ENCODE results near the gene WNT9A.

Gene WNT9A

DNA sequence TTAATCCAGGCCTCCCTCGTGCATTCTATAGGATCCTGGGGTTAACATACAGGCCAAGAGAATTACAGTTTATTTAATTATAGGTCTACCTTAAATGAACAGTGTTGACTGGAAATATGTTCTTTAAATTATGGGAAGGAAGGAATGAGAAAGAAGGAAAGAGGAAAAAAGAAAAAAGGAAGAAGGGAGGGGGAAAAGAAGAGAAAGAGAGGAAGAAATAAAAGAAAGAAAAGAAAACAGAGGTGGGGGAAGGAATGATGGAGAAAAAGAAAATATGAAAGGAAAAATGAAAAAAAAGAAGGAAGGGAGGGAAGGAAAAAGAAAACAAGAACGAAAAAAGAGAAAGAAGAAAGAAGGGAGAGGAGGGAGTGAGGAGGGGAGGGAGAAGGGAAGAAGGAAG is 38.5 kb downstream of the WNT9A start:
- no peak for DNase-seq

DNA sequence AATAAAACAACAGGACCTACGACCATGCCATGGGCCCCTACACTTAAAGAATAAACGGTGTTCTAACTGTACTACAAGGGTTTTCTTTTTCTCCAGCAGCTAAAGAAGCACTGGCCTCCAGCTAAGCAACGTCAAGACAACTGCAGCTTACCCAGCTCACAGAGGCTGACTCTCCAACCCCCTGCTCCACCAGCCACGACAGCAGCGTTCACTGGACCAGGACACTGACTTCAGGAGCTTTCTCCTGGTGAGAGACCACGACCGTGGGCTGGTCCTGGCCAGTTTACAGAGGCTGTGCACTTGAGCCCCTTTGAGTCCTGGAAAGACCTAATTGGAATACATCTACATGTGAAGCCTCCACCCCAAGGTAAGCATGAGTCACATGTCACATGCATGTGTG is 39.4 kb downstream of the WNT9A start:
- DNase-seq: no peak

DNA sequence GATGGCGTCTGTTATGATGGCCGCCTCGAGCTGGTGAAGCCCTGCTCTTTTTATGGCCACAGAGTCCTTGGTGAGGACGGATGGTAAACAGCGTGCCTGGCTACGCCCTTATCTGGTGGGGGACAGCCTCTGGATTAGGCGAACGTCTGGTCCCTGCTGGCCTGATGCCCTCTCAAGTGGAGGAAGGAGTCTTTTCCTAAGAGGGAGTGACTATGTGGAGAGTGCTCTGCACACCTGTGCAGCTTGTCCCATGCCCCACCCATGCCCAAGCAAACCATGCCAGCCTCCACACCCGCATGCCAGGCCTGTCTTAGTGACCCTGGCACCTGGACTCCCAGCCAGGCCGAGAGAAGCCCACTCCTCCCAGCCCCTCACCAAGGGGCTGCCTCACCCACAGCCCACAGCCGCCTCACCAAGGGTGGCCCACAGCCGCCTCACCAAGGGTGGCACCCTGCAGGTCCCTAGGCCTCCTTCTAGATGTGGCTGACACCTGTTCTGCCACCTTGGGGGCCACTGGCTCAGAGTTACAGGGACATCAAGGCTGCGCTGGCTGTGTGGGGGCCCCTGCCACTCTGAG is 40.2 kb downstream of the WNT9A start:
- no peak for DNase-seq

DNA sequence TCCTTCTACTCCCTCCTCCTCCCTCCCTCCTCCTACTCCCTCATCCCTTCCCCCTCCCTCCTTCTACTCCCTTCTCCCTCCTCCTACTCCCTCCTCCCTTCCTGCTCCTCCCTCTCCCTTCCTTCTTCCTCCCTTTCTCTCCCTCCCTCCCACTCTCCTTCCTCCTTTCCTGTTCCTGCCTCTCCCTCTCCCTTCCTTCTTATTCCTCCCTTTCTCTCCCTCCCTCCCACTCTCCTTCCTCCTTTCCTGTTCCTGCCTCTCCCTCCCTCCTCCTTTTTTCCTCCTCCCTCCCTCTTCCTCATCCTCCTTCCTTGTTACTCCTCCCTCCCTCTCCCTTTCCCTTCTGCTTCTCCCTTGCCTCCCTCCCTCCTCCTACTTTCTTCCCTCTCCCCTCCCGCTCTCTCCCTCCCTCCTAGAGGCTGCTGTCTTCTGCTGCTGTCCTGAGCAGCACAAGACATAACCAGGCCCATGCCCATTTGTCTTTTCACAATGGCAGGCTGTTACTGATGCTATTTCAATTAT is 41.1 kb downstream of the WNT9A start:
- no peak for DNase-seq

DNA sequence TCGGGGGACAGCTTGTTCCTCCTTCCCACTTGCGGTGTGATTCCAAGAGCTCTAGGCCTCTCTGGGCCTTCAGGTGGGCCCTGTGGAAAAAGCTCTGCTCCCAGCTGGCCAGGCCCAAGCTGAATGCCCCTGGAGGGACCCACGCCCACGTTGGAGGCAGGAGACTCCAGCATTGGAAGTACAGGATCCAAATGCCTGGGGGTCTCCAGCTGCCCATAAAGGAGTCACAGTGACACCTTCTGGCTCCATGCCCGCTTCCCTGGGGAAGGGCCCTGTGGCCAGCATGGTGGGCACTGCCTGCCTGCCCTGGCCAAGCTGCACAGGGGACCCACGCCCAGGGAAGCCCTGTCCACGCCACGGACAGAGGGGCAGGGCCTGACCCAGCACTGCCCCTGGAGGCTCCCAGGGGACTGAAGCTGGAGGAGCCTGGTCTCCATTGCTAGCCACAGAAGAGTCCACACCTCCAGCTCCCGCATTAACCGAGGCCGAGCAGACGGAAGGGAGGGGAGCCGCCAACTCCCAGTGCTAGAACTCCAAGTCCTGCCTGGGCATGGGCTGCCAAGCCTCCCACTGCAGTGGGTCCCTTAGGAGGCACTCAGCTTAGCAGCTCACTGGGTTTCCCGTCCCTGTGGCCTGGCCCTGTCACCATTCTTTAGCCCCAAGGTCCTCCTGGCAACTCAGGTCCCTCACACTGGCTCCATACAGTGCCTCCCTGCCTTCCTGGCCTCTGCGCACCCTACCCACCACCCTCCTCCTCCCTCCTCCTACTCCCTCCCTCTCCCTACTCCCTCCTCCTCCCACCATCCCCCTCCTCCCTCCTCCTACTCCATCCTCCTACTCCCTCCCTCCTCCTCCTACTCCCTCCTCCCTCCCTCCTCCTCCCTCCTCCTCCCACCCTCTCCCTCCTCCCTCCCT is 41.9 kb downstream of the WNT9A start:
- no peak for DNase-seq

DNA sequence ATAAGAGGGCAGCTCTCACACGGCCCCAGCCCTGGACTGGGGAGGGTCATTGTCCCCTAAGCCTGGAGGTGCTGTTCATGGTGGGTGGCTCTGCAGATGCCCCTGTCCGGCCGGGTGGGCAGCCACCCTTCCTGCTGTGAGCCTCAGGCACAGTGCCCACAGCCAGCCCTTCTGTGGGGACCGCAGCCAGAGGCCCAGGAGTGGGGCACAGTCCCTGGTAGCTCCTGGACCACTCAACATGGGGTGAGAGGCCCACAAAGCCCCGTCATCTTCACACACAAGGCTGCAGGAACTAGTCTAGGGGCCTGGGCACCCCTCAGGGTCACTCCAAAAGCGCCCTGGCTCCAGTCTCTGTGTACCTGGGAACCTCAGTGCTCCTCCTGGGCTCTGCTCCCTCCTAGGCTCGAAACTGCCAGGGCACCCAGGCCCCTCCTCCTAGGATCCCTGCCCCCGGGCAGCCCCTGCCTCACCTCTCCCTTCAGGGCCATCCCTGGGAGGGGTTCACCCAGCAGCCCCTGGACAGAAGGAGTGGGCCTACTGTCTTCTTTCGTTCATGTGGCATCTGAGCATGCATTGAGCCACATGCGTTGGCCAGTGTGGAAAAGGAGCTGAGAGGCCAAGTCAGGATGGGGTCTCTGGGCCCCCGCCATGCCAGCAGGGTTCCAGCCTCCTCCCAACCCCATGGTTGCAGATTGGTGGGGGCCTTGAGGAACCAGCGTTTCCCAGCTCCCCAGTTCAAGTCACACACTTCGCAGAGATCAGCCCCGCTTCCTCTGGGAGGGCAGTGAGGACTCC is 43.0 kb downstream of the WNT9A start:
- no peak for DNase-seq

DNA sequence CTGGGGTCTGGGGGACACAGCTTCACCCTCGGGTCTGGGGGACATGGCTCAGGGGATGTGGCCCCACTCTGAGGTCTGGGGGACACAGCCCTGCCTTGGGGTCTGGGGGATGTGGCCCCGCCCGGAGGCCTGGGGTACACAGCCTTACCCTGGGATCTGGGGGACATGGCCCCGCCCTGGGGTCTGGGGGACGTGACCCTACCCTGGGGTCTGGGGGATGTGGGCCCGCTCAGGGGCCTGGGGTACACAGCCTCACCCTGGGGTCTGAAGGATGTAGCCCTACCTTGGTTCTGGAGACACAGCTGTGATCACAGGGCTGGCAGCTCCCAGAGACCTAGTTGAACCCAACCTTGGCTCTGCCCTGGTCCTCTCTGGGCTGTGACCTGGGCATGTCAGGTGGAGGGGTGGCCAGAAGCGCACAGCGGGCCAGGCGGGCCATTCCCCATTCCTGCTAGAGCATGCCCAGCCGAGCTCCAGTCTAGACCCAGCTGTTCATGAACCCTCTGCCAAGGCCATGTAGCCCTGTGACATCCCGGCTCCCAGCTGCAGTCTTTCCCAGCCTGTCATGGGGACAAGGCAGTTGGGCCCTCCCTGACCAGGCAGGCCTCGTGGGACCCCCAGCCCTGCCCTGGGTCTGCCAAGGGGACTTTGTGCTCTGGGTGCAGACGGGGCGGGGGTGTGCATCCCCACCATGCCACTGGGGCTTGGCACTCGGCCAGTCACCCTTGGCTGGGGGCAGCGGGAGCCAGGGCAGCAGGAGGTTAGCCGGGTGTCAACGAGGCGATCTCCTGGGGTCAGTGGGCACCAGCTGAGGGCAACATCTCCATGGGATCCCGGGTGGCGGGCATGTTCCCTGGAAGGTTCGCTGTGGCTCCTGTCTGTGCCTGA is 43.9 kb downstream of the WNT9A start:
- no peak for DNase-seq

DNA sequence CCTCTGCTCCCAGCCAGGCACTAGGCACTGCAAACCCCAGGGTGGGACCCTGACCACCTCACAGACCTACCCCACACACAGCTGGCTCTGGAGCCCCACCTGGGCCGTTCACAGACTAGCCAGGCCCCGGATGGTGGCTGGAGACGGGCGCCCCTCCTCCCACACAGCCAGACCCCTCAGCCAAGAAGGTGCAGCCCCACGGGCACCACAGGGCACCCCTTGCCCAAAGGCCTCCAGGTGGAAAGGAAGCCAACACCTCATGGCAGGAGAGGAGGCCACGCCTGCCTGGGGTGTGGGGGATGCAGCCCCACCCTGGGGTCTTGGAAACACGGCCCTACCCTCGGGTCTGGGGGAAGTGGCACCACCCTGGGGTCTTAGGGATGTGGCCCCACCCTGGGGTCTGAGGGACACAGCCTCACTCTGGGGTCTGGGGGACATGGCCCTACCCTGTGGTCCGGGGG is 44.6 kb downstream of the WNT9A start:
- no peak for DNase-seq

DNA sequence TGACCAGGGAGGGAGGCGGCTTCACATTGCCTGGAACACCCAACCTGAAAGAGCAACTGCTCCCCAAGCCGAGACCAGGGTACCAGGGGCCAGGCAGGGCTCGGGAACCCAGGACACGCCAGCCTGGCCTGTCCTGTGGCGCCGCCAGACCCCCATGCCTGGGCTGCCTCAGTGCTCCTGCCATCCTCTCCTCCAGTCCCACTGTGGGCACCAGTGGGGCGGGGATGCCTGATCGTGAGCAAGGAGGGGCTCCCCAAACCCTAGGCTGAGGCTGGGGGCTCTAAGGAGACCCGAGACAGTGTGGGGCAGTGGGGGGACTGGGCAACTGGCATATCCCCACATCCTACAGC is 45.1 kb downstream of the WNT9A start:
- DNase-seq: no peak

DNA sequence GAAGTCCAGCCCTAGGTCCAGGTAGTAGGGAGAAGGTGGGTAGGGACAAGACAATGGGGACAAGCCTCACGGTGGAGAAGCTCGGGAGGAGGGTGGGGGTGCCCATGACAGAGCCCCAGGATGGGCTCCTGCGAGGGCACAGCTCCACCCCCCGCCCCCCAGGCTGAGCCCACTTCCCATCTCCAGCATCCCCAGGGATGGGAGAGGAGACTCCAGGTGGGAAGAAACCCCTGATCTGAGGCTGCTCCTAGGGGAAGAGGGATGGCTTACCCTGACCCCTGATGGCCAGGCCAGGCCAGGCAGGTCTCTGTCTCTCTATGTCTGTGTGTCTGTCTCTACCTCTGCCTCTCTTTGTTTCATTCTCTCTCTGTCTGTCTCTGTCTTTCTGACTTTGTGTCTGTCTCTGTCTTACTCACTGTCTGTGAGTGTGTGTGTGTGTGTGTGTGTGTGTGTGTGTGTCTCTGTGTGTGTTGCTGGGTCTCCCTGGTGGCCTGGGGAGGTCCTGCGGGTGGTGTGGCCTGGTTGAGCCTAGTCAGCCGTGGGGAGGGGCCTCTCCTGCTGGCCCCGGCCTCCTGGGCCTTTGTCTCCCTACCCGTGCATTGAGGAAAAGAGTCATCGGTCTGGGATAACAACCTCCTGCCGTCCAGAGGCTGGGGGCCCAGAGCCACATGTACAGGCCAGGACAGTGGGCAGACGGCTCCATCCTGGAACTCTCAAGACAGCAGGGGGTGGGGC is 45.7 kb downstream of the WNT9A start:
- DNase-seq: peak; percentile 68

DNA sequence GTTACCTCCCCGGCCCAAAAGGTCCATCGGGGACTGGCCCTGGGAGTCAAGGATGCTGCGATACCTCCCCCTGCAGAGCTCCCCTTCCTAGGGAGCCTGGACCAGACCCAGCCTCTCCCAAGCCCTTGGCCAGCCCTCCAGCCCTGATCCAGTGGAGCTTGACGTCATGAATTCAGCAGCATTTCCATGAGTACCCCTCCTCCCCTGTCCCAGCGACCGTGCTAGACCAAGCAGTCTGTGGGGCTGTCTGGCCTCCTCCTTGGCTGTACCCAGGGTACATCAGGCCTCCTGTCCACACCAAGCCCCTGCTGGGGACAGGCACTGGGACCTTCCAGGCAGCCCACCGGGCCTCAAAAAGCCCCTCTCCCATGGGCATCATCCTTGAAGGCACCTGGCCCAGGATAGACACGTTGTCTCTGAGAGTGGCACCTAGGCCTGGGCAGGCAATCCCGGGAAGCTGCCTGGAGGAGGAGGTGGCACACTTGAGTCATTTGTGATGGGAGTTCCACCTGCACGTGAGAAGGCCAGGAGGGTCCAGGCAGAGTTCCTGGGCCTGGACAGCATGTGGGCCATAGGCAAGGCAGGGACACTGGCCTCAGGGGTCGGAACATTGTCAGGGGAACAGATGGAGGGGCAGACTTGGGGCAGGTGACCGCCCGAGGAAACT is 46.4 kb downstream of the WNT9A start:
- DNase-seq: no peak

DNA sequence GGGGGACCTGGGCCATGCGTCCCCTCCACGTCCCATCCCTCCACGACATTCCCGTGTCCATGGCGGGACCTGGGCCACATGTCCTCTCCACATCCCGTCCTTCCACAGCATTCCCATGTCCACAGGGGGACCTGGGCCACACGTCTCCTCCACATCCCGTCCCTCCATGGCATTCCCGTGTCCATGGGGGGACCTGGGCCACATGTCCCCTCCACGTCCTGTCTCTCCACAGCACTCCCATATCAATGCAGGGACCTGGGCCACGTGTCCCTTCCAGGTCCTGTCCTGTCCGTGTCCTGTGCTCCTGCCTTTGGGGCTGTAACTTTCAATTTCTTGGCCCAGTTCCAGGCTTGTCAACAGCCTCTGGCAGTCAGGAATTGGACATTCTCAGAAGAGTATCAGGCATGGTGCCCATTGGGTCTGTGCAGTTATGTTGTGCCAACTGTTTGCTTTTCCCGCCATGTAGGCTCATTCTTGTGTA is 47.1 kb downstream of the WNT9A start:
- DNase-seq: no peak

DNA sequence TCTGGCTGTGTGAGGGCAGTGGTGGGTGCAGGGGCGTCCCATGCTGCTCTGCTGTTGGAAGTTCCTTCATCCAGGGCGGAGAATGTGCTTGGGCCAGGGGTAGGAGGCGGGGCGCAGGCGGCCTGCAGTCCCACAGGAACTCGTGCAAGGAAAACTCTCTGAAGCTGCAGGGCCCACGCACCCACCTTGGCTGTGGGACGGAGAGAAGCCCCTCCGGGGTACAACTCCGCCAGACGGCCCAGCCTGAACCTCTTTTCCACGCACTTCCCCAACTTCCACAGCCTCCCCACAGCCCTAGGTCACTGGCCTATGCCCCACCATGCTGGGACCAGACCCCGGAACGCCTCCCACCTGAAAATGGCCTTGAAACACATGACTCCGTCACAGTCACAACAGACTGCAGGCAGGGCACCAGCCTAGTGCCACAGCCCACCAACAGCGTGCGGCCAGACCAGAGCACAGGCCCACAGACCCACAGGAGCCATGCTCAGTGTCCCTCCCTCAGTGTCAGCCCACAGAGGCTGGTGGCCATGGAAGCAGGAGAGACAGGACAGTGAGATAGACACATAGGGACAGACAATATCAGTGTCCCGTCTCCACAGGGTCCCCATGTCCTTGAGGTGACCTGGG is 47.8 kb downstream of the WNT9A start:
- no peak for DNase-seq

DNA sequence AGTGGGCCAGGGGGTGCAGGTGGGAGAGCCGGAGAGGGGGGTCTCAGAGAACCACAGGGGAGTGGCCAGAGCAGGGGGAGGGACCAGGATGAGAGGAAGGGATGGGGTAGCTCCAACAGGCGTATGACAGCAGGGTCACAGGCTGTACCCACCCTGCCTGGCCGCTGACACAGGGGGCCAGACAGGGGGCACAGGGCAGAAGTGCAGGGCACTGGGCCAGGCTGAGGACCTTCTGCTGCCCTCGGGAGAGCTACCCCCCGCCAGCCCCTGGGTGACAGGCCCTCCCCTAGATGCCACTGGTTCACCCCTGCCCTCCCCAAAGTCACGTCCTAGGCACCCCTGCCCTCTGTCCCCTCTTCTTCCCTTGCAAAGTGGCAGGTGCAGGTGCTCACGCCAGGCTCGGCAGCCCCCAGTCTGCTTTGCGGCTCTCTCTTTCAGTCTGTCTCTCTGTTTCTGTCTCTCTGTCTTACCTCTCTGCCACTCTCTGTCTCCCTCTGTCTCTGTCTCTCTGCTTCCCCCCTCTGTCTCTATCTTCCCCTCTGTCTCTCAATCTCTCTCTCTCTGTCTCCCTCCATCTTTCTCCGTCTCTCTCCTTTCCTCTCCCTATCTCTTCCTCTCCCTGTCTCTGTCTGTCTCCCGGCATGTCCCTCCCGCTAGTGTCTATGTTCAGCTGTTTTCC is 48.5 kb downstream of the WNT9A start:
- DNase-seq: no peak

DNA sequence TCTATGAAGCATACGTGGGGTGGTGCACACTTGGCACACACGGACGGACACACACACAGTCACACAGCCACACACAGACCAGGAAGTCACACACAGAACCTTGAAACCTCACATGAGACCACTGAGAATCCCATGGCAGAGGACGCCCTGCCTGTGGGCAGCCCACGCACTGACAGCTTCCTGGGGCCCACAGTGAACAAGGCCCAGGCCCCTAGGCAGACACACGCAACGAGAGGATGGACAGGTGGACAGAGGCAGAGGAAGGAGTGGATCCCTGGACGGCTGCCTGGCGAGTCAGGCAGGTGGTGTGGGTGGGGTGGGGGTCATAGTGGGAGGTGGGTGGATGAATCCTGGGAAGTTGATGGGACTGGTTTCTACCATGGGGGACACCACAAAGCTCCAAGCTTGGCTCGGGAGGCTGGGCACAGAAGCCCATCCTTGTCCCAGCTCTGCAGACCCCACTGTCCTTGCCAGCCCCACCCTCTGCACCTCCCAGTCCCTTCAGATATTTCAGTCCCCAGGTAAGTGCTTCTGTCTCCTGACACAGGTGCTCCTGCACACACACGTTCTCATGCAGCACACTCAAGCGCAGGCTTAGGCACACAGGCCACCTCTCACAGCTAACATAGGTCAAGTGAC is 49.1 kb downstream of the WNT9A start:
- no peak for DNase-seq

DNA sequence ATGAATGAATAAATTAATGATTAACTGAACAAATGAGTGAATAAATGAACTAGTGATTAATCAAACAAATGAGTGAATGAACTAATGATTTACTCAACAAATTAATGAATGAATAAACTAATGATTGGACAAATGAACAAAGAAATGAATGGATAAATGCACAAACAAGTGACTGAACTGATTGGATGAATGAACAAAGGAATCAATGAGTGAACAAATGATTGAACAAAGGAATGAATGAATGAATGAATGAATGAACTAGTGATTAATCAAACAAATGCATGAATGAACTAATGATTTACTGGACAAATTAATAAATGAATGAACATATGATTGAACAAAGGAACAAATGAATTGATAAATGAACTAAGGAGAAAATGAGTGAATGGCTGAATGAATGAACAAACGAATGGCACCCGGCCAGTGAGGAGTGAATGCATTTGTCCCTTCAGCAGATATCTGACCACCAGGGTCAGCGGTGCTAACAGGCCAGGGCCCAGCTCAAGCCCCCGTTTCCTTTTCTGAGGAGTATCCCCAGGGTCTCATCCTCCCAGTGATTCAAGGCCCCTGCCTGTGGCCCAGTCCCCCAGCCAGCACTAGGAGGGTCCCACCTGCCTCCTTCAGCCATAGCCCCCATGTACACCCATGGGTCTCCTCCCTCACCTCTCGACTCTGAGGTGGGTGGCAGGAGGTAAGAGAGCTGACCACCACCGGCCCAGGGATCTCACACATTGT is 49.9 kb downstream of the WNT9A start:
- no peak for DNase-seq

DNA sequence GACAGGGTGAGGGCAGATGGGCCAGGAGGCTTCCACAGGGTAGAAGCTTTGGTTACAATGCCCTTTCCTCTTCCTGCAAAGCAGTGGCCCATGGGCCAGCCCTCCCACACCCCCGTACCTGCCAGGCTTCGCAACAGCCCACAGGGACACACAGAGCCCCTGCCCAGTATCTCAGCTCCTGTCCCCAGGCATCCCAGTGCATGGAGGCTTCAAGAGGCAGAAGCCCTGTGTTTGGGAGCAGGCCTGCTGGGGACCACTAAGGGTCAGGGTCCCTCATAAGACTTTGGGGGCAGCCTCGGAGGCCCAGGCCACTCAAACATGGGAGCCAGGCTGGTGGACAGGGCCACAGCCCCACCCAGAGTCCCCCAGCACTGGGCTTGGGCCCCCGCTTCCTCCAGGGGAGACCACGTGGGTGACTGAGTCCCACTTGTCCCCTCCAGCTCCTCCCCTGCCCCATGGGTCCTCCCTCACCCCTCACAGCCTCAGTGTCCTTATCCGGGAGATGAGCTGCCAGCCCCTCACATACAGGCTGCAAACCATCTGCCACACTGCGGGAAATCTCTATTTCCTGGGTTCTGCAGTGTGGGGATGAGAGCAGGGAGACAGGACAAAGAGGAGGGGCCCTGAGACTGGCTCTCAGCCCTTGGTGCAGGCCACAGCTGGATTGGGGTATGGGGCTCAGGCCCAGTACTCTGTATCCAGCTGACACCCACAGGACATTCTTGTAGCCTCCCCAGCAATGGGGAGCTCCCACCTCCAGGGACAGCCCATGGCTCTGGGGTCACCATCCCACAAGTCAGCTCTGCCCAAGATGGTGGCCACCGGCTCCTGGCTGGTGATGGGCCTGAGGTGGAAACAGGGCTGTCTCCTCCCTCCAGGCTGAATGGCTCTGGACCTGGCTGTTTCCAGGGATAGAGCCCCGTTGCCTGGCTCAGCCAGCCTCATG is 50.7 kb downstream of the WNT9A start:
- no peak for DNase-seq

All from fibroblast of skin of back (primary cell).